HG03095 (cell line): ENCODE data around the gene MLKL.
"Not testable (repeated sequence)": the region's sequence is repeated elsewhere in the genome, so short reads cannot be mapped to it uniquely, and the experiment has no call there.

Experiments
- ATAC-seq: cut with Tn5 transposase; IDR thresholded peaks from one replicate; pipeline ENCODE4 v1.9.1; 2021; ENCODE audit warnings: moderate library complexity; ENCODE audit not compliant: unreplicated experiment

Gene MLKL

DNA sequence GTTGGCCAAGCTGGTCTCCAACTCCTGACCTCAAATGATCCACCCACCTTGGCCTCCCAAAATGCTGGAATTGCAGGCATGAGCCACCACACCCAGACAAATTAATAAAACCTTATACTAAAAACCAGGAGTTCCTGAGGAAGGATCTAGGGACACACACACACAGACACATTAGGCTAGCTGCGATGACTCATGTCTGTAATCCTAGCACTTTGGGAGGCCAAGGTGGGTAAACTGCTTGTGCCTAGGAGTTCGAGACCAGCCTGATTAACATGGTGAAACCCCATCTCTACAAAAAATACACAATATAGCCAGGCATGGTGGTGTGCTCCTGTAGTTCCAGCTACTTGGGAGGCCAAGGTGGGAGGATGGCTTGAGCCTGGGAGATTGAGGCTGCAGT is 47.8 kb downstream of the MLKL start:
- ATAC-seq, result not testable (repeated sequence)

DNA sequence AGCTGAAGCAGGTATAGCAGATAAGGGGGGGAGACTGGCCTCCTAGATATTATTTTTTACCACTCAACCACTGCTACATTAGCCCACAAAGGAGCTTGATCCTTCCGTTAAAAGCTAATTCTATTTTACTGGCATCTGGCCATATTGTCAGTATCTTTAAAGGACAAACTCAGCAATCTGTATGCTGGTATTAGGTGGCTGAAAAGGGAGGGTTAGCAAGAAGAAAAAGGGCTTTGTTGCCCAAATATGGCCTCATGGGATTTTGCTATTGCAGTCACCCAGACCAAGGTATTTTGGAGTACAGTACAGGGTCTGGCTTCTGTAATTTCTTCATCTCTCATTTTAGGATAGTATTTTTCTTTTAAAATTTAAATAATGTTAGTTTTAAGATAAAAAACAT is 48.4 kb downstream of the MLKL start:
- no peak for ATAC-seq

DNA sequence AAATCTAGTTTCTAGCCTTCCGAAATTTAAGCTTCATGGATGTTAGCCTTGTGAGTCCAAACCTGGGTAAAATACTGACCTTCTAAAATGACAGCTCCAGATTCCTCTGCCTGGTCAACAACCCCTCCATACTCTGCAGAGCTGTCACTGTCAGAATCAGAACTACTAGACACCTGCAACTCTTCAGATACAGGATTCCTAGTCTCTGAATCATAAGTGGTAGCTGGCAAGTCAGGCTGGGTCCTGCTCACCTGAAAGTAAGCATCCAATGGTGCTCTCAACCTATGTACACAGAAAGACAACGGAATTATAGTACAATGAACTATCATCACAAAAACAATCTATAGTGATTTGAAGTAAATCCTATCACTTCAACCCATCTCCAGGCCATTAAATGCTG is 48.8 kb downstream of the MLKL start:
- ATAC-seq, result no peak

DNA sequence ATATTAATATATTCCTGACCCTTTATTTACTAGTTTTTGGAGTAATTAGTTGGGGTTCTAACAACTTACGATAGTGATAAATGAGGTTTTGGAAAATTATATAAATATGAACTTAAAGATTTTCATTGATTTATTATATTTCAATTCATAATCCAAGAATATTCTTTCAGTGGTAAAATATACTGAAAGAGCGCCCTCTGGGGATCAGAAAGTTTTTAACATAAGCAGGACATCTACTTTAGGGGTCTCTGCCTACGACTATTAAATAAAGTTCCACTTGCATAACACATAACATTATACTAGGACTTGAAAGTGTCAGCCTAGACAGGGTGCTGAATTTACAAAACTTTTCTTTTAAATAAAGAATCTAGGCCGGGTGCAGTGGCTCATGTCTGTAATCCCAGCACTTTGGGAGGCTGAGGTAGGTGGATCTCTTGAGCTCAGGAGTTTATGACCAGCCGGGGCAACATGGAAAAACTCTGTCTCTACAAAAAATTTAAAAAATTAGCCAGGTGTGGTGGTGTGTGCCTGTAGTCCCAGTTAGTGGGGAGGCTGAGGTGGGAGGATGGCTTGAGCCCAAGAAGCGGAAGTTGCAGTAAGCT is 49.6 kb downstream of the MLKL start:
- ATAC-seq, result no peak

DNA sequence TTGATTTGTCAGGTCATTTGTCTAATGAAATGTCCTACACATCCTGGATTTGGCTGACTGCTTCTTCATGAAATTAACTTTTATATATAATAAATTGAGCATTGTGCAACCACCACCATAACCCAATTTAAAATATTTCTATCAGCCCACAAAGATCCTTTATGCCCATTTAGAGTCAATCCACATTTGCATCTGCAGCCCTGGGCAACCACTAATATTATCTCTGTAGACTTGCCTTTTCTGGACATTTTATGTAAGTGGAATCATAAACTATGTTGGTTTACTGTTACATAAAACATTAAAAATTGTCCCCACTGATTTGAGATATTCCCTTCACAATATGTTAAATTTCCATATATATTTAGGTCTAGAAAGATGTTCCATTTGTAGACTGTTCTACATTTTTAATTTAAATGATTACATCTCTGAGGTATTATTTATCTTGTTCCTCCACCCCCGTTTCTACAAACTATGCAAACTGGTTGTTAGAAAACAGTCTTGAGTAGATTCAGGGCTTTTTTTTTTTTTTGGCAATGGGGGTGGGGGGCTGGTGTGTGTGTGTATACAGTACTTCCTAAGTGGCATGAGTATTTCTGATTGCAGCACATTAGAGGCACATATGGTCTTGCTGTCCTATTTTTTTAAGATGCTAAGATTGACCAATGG is 50.7 kb downstream of the MLKL start:
- no peak for ATAC-seq

DNA sequence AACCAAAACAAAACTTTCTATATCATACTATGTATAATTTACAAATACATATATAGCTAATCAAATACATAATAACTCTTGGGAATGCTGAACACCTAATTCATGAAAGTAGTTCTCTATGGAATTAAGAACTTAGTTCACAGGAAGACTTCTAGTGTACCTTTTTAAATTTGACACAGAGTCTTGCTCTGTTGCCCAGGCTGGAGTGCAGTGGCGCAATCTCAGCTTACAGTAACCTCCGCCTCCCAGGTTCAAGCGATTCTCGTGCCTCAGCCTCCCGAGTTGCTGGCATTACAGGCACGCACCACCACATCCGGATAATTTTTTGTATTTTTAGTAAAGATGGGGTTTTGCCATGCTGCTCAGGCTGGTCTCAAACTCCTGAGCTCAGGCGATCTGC is 58.7 kb downstream of the MLKL start:
- no peak for ATAC-seq

DNA sequence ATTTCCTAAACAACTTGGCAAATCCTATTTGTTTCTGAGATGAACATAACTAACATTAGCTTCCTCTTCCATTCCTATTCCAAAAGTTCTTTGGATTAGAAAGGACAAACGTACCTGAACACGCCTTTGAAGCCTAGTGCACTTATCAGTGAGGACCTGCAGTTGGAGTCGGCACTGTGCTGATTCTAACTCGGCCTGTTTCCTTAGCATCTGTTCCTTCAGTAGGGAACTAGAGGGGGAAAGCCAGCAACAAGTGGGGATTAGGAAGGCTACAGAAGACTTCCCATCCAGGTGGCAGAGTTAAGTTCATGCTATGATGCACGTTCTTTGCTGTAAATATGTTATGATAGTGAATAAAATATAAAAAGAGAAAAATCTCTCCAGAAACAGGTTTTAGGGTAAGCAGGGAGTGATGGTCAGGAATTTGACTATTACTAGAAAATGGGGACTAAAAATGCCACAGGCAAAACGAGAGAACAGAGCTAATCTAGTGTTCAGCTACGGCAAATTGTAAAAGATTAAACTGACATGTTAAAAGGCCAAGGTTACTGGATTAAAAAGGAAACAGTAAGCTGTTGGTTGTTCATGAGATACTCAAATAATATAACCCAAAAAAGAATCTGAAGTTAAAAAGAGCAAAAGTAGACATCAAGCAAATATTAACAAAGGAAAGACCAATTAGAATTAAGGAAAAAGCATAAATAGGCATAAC is 62.8 kb downstream of the MLKL start:
- no peak for ATAC-seq

DNA sequence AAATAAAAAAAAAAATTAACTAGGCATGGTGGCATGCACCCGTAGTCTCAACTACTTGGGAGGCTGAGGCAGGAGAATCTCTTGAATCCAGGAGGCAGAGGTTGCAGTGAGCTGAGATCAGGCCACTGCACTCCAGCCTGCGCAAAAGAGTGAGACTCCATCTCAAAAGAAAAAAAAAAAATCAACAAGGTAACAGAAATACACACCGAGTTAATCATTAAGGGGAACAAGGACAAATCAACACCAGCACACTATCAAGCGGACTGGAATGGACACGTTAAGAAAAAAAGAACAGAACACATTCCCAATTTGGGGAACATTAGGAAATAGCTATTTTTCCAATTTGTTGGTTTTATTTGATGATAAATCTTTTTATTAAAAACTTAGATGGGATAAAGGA is 65.4 kb downstream of the MLKL start:
- ATAC-seq, result no peak

DNA sequence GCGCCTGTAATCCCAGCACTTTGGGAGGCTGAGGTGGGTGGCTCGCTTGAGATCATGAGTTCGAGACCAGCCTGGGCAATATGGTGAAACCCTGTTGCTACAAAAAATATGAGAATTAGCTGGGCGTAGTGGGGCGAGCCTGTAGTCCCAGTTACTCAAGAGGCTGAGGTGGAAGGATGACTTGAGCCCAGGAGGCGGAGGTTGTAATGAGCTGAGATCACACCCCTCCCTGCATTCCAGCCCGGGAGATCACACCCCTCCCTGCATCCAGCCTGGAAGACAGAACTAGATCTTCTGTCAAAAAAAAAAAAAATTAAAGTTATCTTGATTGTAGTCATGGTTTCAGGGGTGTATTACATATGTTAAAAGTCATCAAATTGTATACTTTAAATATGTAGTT is 67.0 kb downstream of the MLKL start:
- no peak for ATAC-seq

DNA sequence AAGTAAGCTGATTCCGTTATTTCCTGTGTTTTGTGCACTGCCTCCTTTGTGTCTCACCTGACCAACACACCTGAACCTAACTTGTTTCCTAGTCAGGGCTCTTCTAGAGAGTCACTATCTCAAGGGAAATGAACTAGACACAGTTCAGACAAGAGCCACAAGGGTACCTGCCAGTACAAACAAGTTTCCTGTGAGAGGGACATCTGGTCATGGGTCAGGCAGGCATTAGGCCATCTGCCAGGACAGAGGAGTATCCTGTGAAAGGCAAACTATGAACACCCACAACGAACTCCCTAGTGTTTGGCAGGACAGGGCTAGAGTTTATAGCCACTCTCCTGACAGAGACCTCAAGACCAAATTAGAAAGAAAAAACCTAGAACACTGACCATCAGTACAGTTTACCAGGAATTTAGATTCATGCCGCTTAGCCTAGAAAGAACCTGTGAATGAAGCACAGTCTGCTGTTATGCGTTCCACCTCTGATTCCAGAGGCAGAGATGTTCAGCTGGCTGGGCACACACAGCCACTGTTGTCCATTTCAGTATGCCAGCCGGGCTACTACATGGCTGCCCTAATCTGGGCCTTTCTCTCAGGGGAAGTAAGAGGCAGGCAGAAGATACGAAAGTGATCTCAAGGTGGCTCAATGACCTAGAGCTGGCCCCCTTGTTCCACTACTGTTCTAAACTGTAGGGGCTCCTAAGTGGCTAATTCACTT is 73.0 kb downstream of the MLKL start:
- no peak for ATAC-seq

DNA sequence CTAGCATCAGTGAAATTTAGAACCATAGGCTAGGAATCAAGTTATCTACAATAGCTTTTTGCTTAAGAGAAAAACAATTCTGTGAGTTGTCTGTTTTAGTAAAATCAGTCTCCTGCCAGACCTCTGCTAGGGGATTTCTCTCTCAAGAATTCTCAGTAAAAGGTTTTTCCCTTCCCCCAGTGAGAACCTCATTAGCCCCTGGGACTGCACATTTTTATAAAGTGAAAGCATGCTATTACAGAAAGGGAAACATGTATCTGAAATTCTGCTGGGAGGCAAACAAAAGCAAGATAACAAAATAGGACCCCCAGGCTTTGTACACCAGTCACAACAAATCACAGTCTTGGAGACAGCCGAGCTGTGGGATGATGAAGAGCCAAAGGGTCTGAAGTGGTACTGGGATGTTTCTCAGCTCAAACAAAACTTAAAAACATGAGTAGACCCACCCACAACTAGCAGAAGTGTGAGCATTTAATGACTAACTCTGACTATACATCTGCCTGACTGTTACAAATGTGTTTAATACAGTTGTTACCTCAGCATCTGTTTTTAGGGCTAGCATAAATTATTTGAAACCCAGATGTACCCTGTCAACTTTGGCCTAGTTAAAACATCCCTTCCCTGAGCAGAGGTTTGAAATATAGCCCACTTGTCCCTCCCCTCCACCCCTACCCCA is 73.8 kb downstream of the MLKL start:
- ATAC-seq, result peak; percentile 47

DNA sequence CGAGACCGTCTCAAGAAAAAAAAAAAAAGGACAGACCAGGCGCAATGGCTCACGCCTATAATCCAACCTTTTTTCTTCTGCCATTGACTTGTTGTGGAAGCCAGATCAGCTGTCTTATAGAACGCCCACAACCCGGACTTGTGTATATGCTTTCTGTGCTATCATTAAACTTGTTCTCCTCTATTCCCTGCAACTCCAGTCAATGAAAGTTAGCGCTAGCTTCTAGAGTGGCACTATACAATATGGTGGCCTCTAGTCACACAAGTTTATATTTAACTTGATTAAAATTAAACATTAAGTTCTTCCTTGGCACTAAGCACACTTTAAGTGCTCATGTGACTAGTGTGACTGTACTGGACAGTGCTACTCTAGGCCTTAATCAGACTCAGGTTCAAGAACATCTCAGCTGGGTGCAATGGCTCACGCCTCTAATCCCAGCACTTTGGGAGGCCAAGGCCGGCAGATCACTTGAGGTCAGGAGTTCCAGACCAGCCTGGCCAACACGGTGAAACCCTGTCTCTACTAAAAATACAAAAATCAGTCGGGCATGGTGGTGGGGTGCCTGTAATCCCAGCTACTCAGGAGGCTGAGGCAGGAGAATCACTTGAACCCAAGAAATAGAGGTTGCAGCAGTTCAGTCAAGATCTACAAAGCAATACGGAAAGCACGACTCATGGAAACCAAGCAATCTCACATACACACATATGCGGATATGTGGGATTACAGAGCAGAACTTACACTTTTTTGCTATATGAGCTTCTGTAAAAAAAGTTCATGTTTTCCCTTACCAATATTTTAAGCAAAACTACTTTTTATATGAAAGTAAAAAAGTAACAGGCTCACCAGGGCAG is 74.9 kb downstream of the MLKL start:
- ATAC-seq, result no peak

DNA sequence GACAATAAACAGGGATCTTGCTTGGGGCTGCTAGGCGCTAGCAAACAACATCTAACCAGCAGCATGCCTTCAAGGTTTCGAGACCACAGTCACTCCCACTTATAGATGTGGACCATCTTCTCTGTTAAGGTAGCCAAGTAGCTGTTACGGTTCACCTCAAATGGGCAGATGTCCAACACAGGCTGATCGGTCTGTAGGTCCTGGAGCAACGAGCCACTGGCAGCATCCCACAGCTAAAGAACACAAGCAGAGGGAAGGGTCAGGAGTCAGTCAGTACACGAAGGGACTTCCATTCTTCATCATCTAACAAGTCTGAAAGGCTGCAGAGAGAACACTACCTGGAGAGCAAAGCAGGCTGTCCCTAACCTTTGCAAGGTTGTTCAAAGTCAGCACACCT is 76.8 kb downstream of the MLKL start:
- ATAC-seq, result no peak

DNA sequence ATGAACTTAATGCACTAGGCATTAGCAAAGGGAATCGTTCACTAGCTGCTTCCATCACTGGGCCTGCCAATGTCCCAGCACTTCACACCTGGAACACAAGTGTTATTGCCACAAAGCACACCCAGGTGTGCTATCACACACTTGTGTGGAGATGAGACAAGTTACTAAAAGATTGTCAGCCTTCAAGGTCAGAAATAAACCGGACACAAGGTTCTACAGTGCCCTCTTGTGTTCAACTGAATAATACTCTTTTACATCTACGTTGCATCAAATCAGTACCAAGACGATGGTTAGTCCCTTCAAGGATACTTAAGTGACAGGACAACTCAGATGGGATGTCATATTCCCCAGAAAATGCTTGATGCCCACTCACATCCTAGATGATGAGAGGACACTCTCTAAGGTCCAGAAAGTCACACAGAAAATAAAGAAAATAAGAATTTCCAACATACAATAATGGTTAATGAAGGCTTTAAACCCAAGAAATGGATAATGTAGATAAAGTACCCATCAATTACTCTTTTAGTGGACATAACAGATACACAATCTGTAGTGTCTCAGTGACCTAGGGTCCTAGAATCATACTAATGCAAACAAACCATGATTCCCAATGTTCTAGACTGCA is 77.3 kb downstream of the MLKL start:
- ATAC-seq, result no peak

DNA sequence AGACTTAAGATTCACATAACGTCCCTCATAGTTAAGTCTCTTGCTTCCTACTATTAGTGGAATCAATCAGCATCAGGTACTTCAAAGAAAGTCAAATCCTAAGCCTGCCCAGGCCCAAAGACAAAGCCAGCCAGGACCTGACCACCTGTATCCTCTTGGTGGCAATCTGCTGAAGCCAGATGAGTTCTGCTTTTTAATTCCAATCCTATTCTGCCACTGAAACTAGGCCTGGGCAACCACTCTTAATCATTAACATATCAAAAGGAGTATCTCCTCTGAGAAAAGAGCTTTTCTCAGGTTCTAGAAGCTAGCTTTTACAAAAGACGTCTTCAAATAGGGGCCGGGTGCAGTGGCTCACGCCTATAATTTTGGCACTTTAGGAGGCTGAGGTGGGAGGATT is 78.7 kb downstream of the MLKL start:
- no peak for ATAC-seq
